Fibroblast of the aortic adventitia (primary cell): ENCODE measurements around the gene PACSIN3. TPM values are rescaled to one million over a fixed set of nuclear protein-coding genes. Genes with fewer than 3 reads are reported as not detected.

ENCODE experiments used
- DNase-seq: peaks from one replicate; pipeline ENCODE4 v3.0.0-alpha.2; 2010; ENCODE audit warnings: low read depth
- H3K4me3 ChIP-seq: 2 replicates; pipeline ENCODE4 v1.5.1; 2011; ENCODE audit warnings: low read depth, mild to moderate bottlenecking, control low read depth, low read length, moderate library complexity
- total RNA-seq: library from RNA; depleted of rRNA; stranded (reverse); fragments of >200 nt; gene quantifications from 2 replicates; pipeline ENCODE4 v1.2.3, GENCODE V29; 2012; ENCODE audit warnings: low replicate concordance
- TF ChIP-seq, protein P1 (sequence below): IDR thresholded peaks from 2 replicates; pipeline ENCODE4 v1.5.1; 2011; ENCODE audit warnings: mild to moderate bottlenecking, low read length, control low read depth, inconsistent platforms; ENCODE audit not compliant: insufficient read depth

Gene PACSIN3
- total RNA-seq, 1 donor, result 28.8 TPM

- H3K4me3 ChIP-seq, result peak within 1 kb of the TSS; percentile 98
- DNase-seq, result peak; percentile 93
- TF ChIP-seq, protein P1, sequence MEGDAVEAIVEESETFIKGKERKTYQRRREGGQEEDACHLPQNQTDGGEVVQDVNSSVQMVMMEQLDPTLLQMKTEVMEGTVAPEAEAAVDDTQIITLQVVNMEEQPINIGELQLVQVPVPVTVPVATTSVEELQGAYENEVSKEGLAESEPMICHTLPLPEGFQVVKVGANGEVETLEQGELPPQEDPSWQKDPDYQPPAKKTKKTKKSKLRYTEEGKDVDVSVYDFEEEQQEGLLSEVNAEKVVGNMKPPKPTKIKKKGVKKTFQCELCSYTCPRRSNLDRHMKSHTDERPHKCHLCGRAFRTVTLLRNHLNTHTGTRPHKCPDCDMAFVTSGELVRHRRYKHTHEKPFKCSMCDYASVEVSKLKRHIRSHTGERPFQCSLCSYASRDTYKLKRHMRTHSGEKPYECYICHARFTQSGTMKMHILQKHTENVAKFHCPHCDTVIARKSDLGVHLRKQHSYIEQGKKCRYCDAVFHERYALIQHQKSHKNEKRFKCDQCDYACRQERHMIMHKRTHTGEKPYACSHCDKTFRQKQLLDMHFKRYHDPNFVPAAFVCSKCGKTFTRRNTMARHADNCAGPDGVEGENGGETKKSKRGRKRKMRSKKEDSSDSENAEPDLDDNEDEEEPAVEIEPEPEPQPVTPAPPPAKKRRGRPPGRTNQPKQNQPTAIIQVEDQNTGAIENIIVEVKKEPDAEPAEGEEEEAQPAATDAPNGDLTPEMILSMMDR, result no peak
Measured at GRCh38 chr11:47176328-47177228, 9.7 kb downstream of the PACSIN3 start, which contains the start of gene ARFGAP2. Gene ARFGAP2, minus strand, starts transcription at chr11:47176879. Its CDS starts 26 bp downstream, at chr11:47176853.

- H3K4me3 ChIP-seq, result peak overlapping the region; percentile 98
- DNase-seq, result no peak
- TF ChIP-seq, protein P1, result no peak
Measured at GRCh38 chr11:47175746-47176327, 10.4 kb downstream of the PACSIN3 start.

DNA sequence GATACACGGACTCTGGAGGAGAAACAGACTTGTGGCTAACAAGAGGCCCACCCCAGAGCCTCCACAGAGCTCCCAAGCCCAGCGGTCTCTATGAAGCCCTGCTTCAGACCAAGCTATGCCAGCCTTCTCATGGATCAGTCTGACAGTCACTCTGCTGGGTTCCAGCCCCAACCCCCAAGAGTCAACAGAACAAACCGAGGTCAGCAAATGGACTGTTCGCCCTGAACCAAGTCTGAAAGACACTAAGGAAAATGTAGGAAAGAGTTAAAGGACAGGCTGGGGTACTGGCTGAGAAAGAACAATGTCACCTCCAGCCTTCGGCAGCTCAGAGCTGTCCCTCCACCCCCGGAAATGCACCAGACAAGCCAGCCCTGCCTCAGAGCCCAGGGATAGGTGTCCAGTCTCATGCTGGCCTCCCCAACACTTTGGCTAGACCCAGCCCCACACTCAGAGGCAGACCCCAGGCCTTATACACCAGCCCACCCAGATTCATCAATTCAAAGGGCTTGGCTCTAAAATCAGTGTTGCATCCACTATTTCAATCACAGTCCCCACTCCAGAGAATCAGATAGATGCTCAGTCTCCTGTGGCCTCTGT, 13.4 kb downstream of the PACSIN3 start:
- TF ChIP-seq, protein P1, result no peak
- no peak for DNase-seq
- no peak overlapping the region for H3K4me3 ChIP-seq

- H3K4me3 ChIP-seq, result no peak overlapping the region
- no peak for DNase-seq
- TF ChIP-seq, protein P1, result no peak
Measured at GRCh38 chr11:47171856-47172255, 14.4 kb downstream of the PACSIN3 start.

DNA sequence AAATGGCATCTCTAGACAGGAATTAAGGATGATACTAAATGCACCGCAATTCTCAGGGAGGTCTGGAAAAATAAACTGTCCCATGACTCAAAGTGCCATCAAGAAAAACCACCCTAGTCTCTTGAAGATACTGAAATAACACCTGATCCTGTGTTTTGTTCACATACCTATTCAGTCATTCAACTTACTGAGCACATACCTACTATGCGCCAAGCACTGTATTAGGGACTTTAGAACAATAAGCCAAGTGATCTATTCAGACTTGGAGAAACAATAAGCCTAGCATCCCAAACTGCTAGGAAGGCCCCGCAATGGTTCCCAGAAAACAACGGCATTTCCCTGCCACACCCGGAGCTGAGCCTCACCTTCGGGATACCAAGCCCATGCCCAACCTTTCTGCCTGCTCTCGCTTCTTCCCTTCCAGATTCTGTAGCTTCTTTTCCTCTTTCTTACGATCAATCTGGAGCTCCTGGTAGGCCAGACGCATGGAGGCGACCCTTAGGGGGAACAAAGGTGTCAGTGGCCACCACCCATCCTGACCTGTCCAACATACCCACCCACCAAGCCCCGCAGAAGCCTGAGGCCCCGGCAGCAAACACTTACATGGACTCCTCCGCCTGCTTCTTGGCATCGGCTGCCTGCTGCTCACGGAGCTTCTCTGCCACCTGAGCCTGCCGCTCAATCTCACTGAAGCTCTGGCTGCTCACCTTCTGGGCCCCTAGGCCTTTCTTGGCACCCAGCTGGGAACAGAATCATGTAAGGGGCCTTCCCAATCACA, 15.0 kb downstream of the PACSIN3 start:
- TF ChIP-seq, protein P1, result no peak
- no peak for DNase-seq
- H3K4me3 ChIP-seq, result no peak overlapping the region

DNA sequence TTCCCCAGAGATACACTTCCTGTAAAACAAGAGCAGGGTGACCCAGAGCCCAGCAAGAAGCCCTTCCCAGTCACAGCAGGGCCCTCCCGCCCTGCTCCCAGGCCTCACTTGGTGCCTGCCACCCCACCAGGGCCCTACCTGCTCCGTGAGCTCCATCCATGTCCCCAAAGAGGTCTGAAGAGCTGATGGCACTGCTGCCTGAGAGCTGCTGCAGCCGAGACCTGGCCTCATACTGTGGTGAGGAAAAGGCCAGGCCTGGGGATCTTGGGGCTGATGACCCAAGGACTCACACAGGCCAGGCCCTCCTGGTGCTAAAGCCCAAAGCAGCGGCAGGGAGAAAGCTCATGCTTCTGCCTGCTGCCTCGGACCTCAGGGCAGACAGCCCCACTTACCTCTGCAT, 19.9 kb downstream of the PACSIN3 start:
- DNase-seq, result no peak

More for the DNA sequence above, 19.9 kb downstream of the PACSIN3 start:
- H3K4me3 ChIP-seq, result no peak overlapping the region
- TF ChIP-seq, protein P1, result no peak
